ENCODE measurements around the gene PLAGL1.

- TF ChIP-seq CTCF (IDR thresholded peaks at IDR 0.05) (no peak), POLR2A (IDR thresholded peaks at IDR 0.05) (peak in 2 of 4 donors; percentile 68 to 82)
Observed at GRCh38 chr6:144008120-144008811, at the start of gene PLAGL1.
